ENCODE data around the gene PGA5. TPM values are rescaled to one million over a fixed set of nuclear protein-coding genes. Genes with fewer than 3 reads are reported as not detected.

Gene PGA5
- total RNA-seq, 1 donor from 2014 or later: not detected

DNA sequence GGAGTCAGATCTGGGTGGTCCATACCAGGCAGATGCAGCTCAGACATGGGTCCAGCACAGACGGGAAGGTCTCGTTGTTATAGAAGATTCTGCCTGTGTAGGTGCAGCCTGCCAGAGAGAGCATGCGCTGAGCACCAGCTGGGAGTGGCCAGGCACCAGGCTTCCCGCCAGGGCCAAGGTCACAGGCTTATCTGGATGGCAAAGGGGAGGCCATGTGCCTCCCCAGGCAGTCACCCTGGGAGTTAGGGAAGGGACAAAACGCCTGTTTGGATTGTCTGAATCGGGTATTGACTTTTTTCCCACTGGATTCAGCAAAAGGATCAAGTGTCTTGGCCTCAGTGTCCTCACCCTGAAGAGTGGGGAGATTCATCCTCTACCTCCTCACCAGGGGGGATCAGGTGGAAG is 26.5 kb downstream of the PGA5 start:
- TF ChIP-seq, protein P1, sequence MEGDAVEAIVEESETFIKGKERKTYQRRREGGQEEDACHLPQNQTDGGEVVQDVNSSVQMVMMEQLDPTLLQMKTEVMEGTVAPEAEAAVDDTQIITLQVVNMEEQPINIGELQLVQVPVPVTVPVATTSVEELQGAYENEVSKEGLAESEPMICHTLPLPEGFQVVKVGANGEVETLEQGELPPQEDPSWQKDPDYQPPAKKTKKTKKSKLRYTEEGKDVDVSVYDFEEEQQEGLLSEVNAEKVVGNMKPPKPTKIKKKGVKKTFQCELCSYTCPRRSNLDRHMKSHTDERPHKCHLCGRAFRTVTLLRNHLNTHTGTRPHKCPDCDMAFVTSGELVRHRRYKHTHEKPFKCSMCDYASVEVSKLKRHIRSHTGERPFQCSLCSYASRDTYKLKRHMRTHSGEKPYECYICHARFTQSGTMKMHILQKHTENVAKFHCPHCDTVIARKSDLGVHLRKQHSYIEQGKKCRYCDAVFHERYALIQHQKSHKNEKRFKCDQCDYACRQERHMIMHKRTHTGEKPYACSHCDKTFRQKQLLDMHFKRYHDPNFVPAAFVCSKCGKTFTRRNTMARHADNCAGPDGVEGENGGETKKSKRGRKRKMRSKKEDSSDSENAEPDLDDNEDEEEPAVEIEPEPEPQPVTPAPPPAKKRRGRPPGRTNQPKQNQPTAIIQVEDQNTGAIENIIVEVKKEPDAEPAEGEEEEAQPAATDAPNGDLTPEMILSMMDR (IDR thresholded peaks at IDR 0.05): no peak
- Mint-ChIP-seq H3K9me3 (ENCODE audit: low read depth) (no peaks in the 10 kb centered on the region), H3K27me3 (ENCODE audit: low read depth) (no peaks in the 10 kb centered on the region), H3K4me1 (ENCODE audit: low read depth) (peaks cover 3% of the 10 kb centered on the region), H3K4me3 (ENCODE audit: unreplicated experiment) (no peak overlapping the region), H3K27ac (ENCODE audit: unreplicated experiment) (no peak overlapping the region), H3K36me3 (ENCODE audit: low read depth) (peaks cover 11% of the 10 kb centered on the region)
- no peak for DNase-seq (ENCODE audit: low spot score)

DNA sequence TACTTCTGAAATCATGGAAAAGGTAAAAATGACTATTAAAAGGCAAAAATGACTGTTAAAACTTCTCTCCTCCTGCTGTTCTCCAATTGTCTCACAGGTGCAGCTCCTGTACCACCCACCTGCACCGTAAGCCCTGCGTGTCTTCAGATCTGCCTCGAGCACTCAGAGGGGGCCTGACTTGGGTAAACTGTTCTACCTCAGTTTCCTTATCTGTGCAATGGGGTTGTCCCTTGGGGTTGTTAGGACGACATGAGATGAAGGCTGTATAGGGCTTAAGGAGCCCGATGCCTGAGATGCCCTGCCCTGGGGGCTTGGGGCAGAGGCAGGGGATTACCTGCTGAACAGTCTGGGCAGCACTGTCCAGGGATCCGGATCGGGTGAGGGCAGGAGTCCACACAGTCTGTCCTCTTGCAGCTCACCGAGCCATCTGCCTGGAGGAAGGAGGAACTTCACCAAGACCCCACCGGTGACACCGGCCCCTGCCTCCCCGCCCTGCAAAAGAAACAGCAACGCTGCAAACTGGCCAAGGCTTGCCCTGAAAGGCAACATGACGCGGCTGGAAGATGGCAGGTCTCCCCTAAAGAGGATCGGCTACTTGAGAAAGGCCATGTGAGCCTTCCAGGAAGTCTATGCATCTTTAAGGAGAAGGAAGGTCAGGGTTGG is 27.7 kb downstream of the PGA5 start:
- no peak overlapping the region for H3K27ac Mint-ChIP-seq (ENCODE audit: unreplicated experiment)
- H3K4me3 Mint-ChIP-seq (ENCODE audit: unreplicated experiment): no peak overlapping the region
- H3K4me1 Mint-ChIP-seq (ENCODE audit: low read depth): peaks cover 3% of the 10 kb centered on the region
- DNase-seq (ENCODE audit: low spot score): no peak
- H3K36me3 Mint-ChIP-seq (ENCODE audit: low read depth): peaks cover 7% of the 10 kb centered on the region
- no peaks in the 10 kb centered on the region for H3K9me3 Mint-ChIP-seq (ENCODE audit: low read depth)
- TF ChIP-seq, protein P1 (IDR thresholded peaks at IDR 0.05): no peak
- H3K27me3 Mint-ChIP-seq (ENCODE audit: low read depth): no peaks in the 10 kb centered on the region

DNA sequence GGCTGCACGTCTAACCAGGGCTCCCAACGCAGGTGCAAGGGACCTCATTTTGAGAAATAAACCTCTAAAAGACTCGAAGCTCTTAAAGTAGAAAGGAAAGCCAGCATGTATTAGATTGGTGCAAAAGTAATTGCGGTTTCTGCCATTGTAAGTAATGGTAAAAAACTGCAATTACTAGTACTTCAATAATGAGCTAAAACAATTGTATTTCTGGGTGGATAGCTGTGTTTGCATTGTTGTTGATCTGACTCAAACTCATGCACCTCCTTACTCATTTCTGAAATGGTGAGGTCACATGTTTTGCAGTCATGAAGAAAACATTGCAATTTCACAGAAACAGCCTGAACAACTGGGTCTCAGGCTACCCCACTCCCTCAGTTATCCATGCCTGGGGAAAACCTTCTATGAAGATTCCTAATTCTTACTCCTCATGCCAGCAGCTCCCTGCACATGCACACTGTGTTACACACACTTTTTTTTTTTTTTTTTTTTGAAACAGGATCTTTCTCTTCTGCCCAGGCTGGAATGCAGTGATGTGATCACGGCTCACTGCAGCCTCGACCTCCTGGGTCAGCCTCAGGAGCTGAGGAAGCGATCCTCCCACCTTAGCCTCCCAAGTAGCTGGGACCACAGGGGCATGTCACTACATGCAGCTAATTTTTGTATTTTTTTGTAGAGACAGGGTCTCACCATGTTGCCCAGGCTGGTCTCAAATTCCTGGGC is 29.5 kb downstream of the PGA5 start:
- Mint-ChIP-seq H3K36me3 (ENCODE audit: low read depth) (peaks cover 4% of the 10 kb centered on the region), H3K27me3 (ENCODE audit: low read depth) (no peaks in the 10 kb centered on the region), H3K4me1 (ENCODE audit: low read depth) (peaks cover 3% of the 10 kb centered on the region), H3K4me3 (ENCODE audit: unreplicated experiment) (no peak overlapping the region), H3K9me3 (ENCODE audit: low read depth) (no peaks in the 10 kb centered on the region), H3K27ac (ENCODE audit: unreplicated experiment) (no peak overlapping the region)
- TF ChIP-seq, protein P1 (IDR thresholded peaks at IDR 0.05): no peak
- no peak for DNase-seq (ENCODE audit: low spot score)

DNA sequence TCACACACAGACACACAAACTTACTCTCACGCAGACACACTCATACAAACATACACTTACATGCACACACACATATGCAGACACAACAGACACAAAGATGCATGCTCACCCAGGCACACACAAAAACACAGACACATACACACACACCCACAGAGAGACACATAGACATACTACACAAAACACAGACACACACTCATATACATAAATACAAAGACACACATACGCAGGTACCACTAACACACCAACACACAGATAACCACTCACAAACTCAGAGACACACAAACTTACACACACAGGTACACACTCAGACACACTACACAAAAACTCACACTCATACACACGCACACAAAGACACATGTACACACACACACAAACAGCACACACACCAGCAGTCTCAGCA is 31.8 kb downstream of the PGA5 start:
- DNase-seq (ENCODE audit: low spot score): no peak

More for the DNA sequence above, 31.8 kb downstream of the PGA5 start:
- Mint-ChIP-seq H3K27ac (ENCODE audit: unreplicated experiment) (no peak overlapping the region), H3K4me1 (ENCODE audit: low read depth) (no peaks in the 10 kb centered on the region), H3K27me3 (ENCODE audit: low read depth) (no peaks in the 10 kb centered on the region), H3K4me3 (ENCODE audit: unreplicated experiment) (no peak overlapping the region), H3K9me3 (ENCODE audit: low read depth) (no peaks in the 10 kb centered on the region), H3K36me3 (ENCODE audit: low read depth) (peaks cover 5% of the 10 kb centered on the region)
- TF ChIP-seq, protein P1 (IDR thresholded peaks at IDR 0.05): no peak

All from chondrocyte (in vitro differentiated cells).